ENCODE measurements around the gene CHST8.

CHST8 gene

GRCh38 chr19:33673996-33674625 is 52.4 kb downstream of the CHST8 start:
- no peak for DNase-seq (ENCODE audit: low read depth)

- DNase-seq (ENCODE audit: low read depth) = no peak
These were observed 53.0 kb downstream of the CHST8 start for GRCh38 chr19:33674626-33675367.

GRCh38 chr19:33675501-33676124 is 53.9 kb downstream of the CHST8 start:
- no peak for DNase-seq (ENCODE audit: low read depth)

GRCh38 chr19:33676999-33677665 is 55.4 kb downstream of the CHST8 start:
- DNase-seq (ENCODE audit: low read depth) = no peak

GRCh38 chr19:33677745-33678426 is 56.1 kb downstream of the CHST8 start:
- no peak for DNase-seq (ENCODE audit: low read depth)

GRCh38 chr19:33678796-33679585 is 57.2 kb downstream of the CHST8 start:
- no peak for DNase-seq (ENCODE audit: low read depth)

GRCh38 chr19:33679696-33680095 is 57.9 kb downstream of the CHST8 start:
- no peak for DNase-seq (ENCODE audit: low read depth)

- no peak for DNase-seq (ENCODE audit: low read depth)
These were observed 59.4 kb downstream of the CHST8 start for GRCh38 chr19:33681081-33681680.

GRCh38 chr19:33683881-33684537 is 62.3 kb downstream of the CHST8 start:
- no peak for DNase-seq (ENCODE audit: low read depth)

- DNase-seq (ENCODE audit: low read depth) = no peak
These were observed 62.9 kb downstream of the CHST8 start for GRCh38 chr19:33684538-33685232.

GRCh38 chr19:33685541-33685940 is 63.8 kb downstream of the CHST8 start:
- DNase-seq (ENCODE audit: low read depth) = no peak

GRCh38 chr19:33686262-33686661 is 64.5 kb downstream of the CHST8 start:
- DNase-seq (ENCODE audit: low read depth) = no peak

- no peak for DNase-seq (ENCODE audit: low read depth)
These were observed 65.1 kb downstream of the CHST8 start for GRCh38 chr19:33686687-33687480.

GRCh38 chr19:33687481-33688170 is 65.9 kb downstream of the CHST8 start:
- DNase-seq (ENCODE audit: low read depth) = no peak

GRCh38 chr19:33688171-33688992 is 66.6 kb downstream of the CHST8 start:
- DNase-seq (ENCODE audit: low read depth) = no peak

GRCh38 chr19:33689138-33689746 is 67.5 kb downstream of the CHST8 start:
- DNase-seq (ENCODE audit: low read depth) = no peak

GRCh38 chr19:33689868-33690267 is 68.1 kb downstream of the CHST8 start:
- DNase-seq (ENCODE audit: low read depth) = no peak

Measured in activated T-helper 1 cell treated with Interleukin-2 at 50 U/mL for 16 hours (primary cell).